DOHH2 (cell line): ENCODE data around the gene SEPHS2.

Source experiments
- EZH2phosphoT487 ChIP-seq: fragments of 200-600 bp; sonication (generic); IDR thresholded peaks from 2 replicates; pipeline ENCODE4 v1.6.1; 2017; ENCODE audit warnings: borderline replicate concordance, mild to moderate bottlenecking, antibody characterized with exemption, low read length, moderate library complexity, mixed read lengths
- TF ChIP-seq, protein P1 (sequence below): fragments of 200-600 bp; sonication (generic); IDR thresholded peaks from one replicate; pipeline ENCODE4 v1.5.1; 2014; ENCODE audit warnings: antibody characterized with exemption, mild to moderate bottlenecking, low read depth, low read length; ENCODE audit not compliant: poor library complexity, severe bottlenecking

DNA sequence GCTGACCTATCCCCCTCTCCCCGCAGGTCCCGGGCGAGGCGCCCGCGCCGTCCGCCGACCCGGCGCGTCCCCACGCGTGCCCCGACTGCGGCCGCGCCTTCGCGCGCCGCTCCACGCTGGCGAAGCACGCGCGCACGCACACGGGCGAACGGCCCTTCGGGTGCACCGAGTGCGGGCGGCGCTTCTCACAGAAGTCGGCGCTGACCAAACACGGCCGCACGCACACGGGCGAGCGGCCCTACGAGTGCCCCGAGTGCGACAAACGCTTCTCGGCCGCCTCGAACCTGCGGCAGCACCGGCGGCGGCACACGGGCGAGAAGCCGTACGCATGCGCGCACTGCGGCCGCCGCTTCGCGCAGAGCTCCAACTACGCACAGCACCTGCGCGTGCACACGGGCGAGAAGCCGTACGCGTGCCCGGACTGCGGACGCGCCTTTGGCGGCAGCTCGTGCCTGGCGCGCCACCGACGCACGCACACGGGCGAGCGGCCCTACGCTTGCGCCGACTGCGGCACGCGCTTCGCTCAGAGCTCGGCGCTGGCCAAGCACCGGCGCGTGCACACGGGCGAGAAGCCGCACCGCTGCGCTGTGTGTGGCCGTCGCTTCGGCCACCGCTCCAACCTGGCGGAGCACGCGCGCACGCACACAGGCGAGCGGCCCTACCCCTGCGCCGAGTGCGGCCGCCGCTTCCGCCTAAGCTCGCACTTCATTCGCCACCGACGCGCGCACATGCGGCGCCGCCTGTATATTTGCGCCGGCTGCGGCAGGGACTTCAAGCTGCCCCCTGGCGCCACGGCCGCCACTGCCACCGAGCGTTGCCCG lies 27.9 kb downstream of the SEPHS2 start:
- TF ChIP-seq, protein P1, sequence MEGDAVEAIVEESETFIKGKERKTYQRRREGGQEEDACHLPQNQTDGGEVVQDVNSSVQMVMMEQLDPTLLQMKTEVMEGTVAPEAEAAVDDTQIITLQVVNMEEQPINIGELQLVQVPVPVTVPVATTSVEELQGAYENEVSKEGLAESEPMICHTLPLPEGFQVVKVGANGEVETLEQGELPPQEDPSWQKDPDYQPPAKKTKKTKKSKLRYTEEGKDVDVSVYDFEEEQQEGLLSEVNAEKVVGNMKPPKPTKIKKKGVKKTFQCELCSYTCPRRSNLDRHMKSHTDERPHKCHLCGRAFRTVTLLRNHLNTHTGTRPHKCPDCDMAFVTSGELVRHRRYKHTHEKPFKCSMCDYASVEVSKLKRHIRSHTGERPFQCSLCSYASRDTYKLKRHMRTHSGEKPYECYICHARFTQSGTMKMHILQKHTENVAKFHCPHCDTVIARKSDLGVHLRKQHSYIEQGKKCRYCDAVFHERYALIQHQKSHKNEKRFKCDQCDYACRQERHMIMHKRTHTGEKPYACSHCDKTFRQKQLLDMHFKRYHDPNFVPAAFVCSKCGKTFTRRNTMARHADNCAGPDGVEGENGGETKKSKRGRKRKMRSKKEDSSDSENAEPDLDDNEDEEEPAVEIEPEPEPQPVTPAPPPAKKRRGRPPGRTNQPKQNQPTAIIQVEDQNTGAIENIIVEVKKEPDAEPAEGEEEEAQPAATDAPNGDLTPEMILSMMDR: no peak
- TF ChIP-seq EZH2phosphoT487: no peak
